ENCODE measurements around the gene SLC38A4. TPM values are rescaled to one million over a fixed set of nuclear protein-coding genes. Genes with fewer than 3 reads are reported as not detected.

Gene SLC38A4
- total RNA-seq, 2 donors from 2014 or later = 0.14 TPM; not detected in 1

GRCh38 chr12:46798056-46798455 lies 27.7 kb downstream of the SLC38A4 start:
- no peak for ATAC-seq (ENCODE audit: insufficient number of reproducible peaks, low FRiP score, low read depth)
- no peaks in the 10 kb centered on the region for H3K36me3 ChIP-seq
- H3K4me3 ChIP-seq = no peak overlapping the region
- no peaks in the 10 kb centered on the region for H3K4me1 ChIP-seq (ENCODE audit: control insufficient read depth in 1 of 2, low read depth in 2 of 2)
- TF ChIP-seq CTCF (IDR thresholded peaks at IDR 0.05) = no peak
- no peak for DNase-seq (ENCODE audit: low spot score)
- H3K27ac ChIP-seq = no peak overlapping the region
- no peaks in the 10 kb centered on the region for H3K27me3 ChIP-seq (replicated peaks; ENCODE audit: insufficient read depth)
- H3K9me3 ChIP-seq = no peaks in the 10 kb centered on the region

- no peak for TF ChIP-seq CTCF (IDR thresholded peaks at IDR 0.05)
- H3K27me3 ChIP-seq (replicated peaks; ENCODE audit: insufficient read depth) = no peaks in the 10 kb centered on the region
- ATAC-seq (ENCODE audit: insufficient number of reproducible peaks, low FRiP score, low read depth) (no peak), DNase-seq (ENCODE audit: low spot score) (no peak)
- no peaks in the 10 kb centered on the region for H3K4me1 ChIP-seq (ENCODE audit: control insufficient read depth in 1 of 2, low read depth in 2 of 2)
- no peak overlapping the region for H3K27ac ChIP-seq
- H3K9me3 ChIP-seq = no peaks in the 10 kb centered on the region
- H3K36me3 ChIP-seq = no peaks in the 10 kb centered on the region
- no peak overlapping the region for H3K4me3 ChIP-seq
Observed at GRCh38 chr12:46795988-46796387, 29.8 kb downstream of the SLC38A4 start.

GRCh38 chr12:46794593-46795190 lies 31.1 kb downstream of the SLC38A4 start:
- DNase-seq (ENCODE audit: low spot score) (no peak), ATAC-seq (ENCODE audit: insufficient number of reproducible peaks, low FRiP score, low read depth) (no peak)
- Histone ChIP-seq H3K36me3 (no peaks in the 10 kb centered on the region), H3K27me3 (replicated peaks; ENCODE audit: insufficient read depth) (no peaks in the 10 kb centered on the region), H3K4me3 (no peak overlapping the region), H3K9me3 (no peaks in the 10 kb centered on the region), H3K27ac (no peak overlapping the region), H3K4me1 (ENCODE audit: control insufficient read depth in 1 of 2, low read depth in 2 of 2) (no peaks in the 10 kb centered on the region)
- no peak for TF ChIP-seq CTCF (IDR thresholded peaks at IDR 0.05)

GRCh38 chr12:46792925-46793324 lies 32.9 kb downstream of the SLC38A4 start:
- Histone ChIP-seq H3K9me3 (no peaks in the 10 kb centered on the region), H3K36me3 (no peaks in the 10 kb centered on the region), H3K27ac (no peak overlapping the region), H3K4me3 (no peak overlapping the region), H3K4me1 (ENCODE audit: control insufficient read depth in 1 of 2, low read depth in 2 of 2) (no peaks in the 10 kb centered on the region), H3K27me3 (replicated peaks; ENCODE audit: insufficient read depth) (no peaks in the 10 kb centered on the region)
- no peak for TF ChIP-seq CTCF (IDR thresholded peaks at IDR 0.05)
- ATAC-seq (ENCODE audit: insufficient number of reproducible peaks, low FRiP score, low read depth) = no peak
- no peak for DNase-seq (ENCODE audit: low spot score)

GRCh38 chr12:46790066-46790465 lies 35.7 kb downstream of the SLC38A4 start:
- no peaks in the 10 kb centered on the region for H3K27me3 ChIP-seq (replicated peaks; ENCODE audit: insufficient read depth)
- no peak overlapping the region for H3K4me3 ChIP-seq
- H3K27ac ChIP-seq = no peak overlapping the region
- H3K36me3 ChIP-seq = no peaks in the 10 kb centered on the region
- H3K4me1 ChIP-seq (ENCODE audit: control insufficient read depth in 1 of 2, low read depth in 2 of 2) = no peaks in the 10 kb centered on the region
- no peak for TF ChIP-seq CTCF (IDR thresholded peaks at IDR 0.05)
- no peak for ATAC-seq (ENCODE audit: insufficient number of reproducible peaks, low FRiP score, low read depth)
- no peaks in the 10 kb centered on the region for H3K9me3 ChIP-seq
- DNase-seq (ENCODE audit: low spot score) = no peak
